GM19099 (cell line): ENCODE results near the gene AP2B1.

ENCODE experiments used
- POLR2A ChIP-seq: IDR thresholded peaks from 3 replicates; pipeline ENCODE4 v1.6.1; 2011; ENCODE audit warnings: low read depth; ENCODE audit not compliant: insufficient read length; ENCODE audit errors: extremely low read depth

Gene AP2B1

DNA sequence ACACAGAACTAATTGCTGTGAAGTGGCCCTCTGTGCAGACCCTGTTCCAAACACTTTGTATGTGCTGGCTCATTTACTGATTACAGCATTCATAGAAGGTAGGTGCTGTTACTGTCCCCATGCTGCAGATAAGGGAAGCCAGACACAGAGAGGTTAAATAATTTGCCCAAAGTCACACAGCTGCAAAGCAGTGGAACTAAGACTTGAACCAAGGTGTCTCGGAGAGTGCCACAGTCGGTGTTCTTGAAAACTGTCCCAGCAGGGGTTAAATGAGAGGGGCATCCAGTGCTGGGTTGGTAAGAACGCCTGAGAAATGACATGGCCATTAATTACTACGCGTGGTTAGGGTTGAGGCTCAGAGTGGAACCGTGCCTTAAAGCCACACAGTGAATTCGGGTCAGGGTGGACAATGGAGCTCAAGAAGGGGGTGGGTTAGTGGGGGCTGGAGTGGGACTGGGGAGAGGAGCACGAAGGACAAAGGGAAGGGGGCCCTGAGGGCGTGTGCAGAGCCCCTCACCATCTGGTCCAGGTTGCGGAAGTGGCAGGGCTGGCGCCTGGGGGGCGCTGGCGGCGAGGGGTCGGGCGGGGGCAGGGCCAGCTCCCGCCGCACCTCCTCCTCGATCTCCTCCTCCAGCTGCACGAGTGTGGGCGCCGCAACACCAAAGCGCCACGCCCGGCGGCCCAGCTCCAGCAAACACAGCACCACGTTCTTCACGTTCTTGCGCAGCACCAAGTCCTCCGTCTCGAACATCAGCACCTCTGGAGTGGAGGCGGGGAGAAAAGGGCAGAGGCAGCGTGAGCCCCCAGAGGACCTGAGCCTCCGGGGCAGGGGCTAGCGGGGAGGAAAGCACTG lies 162.7 kb downstream of the AP2B1 start:
- no peak for TF ChIP-seq POLR2A

DNA sequence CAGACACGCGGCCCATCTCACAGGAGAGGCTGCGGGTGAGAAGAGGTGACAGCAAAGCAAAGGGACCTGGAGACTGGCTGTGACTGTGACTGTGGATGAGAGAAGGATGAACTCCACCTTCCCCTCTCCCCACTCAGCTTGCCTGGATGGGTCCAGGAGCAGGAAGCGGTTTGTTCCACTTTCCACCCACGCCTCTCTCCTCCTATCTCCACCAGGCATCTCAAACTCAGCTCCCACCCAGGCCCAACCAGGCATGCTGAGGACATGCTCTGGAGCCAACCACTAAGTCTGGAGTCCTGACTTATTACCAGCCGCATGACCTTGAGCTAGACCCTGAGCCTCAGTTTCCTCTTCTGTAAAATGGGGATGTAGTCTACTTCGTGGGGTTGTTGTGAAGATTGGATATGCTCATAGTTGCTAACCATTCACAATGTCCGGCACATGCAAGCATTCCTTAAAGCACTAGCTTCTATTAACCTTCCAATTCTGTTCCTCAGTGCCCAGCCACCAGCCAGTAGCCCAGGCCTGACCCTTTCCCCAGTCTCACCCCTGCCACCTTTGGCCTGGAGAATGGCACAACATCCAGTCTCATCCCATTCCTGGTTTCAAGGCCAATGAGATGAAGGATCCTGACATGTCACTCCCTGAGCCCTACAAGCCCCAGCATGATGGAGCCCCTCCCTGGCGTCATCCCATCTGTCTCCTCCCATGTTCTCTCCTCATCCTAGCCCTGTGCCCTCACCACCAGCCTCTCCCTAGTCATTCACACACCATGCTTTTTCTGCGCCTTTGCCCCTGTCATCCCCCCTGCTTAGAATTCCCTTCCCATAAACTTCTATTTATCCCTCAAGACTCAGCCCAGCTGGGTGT lies 163.6 kb downstream of the AP2B1 start:
- TF ChIP-seq POLR2A, result no peak

DNA sequence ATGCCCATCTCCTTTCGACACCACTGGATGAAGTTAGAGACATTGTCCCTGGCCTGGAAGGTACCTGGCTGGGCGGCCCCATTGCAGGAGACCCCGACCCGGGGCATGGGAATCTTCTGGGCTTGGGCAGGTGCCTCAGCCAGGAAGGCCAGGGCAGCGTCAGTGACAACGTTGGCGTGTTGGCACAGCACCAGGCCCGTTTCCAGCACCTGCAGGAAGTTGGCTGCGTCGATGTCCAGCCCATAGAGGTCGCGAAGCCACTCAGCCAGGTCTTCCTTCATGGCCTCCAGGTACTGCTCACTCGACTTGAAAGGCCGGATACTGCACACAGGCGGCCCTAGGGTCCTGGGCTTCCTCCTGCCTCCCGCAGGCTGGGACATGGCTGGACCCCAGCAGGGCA lies 165.3 kb downstream of the AP2B1 start:
- no peak for TF ChIP-seq POLR2A

DNA sequence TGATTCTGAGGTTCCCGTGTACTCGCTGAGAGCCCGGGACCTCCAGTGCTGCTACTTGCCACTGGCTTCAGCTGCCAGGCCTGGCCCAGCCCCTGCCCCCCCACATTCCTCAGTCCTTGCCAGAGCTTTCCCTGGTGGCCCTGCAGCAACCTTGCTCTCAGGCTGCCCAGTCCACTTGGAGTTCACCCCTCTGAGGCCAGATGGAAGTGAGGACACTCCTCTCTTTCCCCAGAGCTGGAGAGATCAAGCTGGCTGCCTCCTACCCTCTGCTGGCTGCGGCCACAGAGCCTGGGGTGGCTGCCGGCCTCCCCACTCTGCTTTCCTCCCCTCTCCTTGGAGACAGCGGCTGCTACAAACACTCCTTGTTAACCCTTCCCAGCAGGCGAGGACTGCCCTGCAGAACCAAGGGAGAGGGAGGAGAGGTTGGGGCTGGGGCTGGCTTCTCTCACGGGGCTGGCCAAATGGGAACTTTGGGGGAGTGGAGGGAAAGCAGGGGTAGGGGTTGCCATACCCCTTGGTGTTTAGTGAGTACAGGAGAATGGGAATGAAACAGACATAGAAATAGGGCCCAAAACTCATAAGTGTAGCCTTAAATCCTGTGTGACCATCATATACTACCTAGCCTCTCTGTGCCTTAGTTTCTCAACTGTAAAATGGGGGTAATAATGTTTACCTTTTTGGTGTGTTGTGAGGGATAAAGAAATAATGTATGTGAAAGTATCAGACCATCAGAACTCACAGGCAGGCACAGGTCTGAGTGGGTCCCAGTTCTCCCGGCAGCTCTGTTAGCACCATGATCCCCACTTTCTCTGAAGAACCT lies 166.0 kb downstream of the AP2B1 start, which contains the start of gene GAS2L2:
Gene GAS2L2 (minus strand): TSS at position 295 of the 820 bp plus-strand sequence. CDS start 389 bp downstream, outside the sequence.
- no peak for TF ChIP-seq POLR2A

DNA sequence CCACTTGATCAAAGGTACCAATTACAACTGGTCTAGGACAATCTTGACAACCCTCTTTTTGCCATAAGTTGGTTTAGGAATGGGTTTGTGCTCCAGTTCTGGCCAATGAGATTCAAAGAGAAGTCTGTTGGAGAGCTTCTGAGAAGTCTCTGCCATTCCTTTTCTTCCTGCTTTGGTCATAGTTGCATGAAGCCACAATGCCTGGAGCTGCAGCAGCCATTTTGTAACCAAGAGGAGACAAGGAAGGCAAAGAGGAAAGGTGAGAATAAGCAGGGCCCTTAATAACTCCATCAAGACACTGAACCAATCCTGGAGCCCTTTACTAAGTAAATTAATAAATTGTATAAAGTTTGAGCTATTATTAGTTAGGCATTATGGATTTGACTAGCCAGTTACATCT lies 170.1 kb downstream of the AP2B1 start:
- no peak for TF ChIP-seq POLR2A

DNA sequence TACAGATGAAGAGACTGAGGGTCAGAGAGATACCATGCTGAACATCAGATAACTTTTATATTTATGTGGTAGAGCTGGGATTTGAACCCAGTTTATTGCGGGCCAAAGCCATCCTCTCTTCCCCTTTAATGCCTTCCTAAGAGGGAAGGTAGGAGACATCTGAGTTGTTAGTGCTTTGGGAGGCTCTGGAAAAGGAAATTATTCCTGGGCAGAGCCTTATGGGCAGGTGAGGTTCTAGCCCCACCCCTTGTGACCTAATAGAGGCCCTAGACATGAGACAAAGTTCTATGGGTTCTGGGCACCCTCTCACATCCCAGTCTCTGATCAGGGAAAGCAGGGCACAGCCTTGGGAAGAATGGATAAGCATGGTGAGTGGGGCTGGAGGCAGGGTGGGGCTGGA lies 173.5 kb downstream of the AP2B1 start, which contains the start of gene C17orf50:
Gene C17orf50 (plus strand): TSS at position 301 of the 400 bp plus-strand sequence. CDS start 55 bp downstream, at position 356.
- no peak for TF ChIP-seq POLR2A

DNA sequence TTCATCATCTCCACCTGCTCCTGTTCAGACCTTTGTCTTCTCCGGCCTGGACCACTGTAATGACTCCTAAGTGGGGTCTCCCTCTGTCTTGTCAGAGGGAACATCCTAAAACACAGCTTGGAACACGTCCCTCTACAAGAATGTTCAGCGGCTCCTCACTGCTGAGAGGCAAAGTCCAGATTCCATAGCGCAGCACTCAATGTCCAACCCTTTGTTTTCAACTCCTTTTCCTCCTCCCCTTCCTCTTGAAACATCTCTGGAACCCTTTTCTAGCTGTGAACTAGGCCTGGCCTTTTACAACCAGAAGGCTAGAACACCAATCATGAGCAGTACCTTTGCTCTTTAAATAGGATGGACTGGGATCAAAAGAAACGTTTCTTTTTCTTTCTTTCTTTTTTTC lies 174.5 kb downstream of the AP2B1 start:
- TF ChIP-seq POLR2A, result no peak

DNA sequence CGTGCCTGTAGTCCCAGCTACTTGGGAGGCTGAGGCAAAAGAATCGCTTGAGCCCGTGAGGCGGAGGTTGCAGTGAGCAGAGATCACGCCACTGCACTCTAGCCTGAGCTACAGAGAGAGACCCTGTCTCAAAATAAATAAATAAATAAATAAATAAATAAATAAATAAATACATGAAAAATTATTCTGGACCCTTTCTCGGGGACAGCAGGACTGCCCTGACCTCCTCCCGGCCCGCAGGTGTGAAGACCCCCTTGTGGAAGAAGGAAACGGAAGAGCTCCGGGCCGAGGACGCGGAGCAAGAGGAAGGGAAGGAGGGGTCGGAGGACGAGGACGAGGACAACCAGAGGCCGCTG lies 176.6 kb downstream of the AP2B1 start:
- TF ChIP-seq POLR2A, result no peak

DNA sequence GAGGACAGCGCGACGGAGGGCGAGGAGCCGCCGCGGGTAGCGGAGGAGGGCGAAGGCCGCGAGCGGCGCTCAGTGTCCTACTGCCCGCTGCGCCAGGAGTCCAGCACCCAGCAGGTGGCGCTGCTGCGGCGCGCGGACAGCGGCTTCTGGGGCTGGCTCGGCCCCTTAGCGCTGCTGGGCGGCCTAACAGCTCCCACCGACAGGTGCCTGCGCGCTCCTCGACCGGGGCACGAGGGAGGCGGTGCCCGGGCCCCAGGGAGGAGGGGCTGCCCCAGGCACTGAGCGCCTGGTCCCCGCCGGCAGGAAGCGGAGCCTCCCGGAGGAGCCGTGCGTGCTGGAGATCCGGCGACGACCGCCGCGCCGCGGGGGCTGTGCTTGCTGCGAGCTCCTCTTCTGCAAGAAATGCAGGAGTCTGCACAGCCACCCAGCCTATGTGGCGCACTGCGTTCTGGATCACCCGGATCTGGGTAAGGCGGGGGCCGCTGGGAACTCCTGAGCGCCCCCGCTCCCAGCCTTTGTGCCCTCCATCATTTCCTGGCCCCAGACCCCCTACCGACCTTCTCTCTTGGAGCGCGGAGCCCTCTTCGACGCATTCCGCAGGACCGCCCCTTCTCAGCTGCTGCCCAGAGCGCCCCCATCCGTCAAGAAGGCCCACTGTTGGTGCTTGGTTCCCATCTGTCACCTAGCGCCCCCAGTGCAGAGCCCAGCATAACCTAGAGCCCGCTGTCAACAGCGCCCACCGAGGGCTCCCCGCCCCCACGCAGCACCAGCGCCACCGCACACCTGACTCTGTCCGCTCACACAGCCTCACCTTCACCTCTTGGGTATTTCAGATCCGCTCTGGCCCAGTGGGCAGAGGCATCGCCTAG lies 177.2 kb downstream of the AP2B1 start:
- TF ChIP-seq POLR2A, result no peak

DNA sequence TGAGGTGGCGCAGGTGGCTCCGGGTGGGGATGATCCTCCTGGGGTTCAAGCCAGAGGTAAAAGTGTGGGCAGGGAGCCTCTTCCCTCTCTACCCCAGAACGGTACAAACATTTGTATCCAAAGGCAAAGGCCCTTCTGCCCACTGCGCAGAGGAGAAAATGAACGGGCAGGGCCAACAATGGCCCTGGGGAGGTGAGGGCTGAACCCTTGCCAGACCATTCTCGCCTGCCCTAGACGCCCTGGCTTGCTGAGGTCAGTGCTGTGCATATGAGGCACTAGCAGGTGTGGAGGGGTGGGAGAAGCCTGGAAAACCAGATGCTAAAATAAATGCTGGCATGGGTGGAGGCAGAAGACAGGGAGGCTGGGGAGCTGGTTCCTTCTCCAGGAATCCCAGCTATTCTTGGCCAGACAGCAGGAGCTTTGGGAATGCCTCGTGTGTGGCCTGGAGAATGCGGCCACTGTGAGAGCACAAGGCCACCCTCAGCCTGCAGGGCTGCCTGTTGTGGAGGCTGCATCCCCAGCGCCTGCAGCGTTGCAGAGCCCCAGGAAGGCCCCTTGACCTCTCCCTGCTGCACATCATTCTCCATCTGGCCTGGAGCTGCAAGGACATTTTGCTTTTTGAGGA lies 178.1 kb downstream of the AP2B1 start:
- TF ChIP-seq POLR2A, result no peak

DNA sequence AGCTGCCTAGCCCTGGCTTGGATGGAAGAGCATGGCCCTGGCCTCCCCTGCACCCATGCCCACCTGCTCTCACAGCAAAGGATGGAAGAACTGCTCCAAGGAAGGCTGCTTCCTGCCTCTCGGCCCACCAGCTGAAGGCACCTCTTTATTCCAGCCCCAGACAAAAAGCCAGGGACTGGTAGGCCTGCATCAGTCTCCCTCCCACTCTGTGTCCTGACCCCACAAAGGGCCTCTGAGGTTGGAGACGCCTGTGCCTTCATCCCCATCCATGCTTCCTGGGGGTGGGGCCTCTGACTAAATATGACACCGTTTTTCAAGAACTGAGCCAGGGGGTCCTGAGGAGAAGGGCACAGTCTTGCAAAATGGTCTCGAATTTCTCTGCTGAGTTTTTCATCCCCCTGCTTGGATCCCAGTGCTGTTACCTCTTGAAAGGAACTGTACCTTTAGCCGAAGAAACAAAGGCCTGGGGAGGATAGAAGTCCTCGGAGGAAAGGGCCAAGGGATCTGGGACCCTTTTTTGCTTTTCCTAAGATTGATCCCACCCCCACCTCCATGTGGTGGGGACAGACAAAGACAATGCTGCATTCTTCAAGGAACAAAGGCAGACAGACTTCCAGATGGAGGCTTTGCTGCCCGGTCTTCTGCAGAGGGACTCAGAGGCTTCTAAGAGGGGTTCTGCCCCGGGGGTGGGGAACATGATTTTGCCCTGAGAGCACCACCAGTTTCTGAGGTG lies 178.8 kb downstream of the AP2B1 start:
- TF ChIP-seq POLR2A, result no peak

DNA sequence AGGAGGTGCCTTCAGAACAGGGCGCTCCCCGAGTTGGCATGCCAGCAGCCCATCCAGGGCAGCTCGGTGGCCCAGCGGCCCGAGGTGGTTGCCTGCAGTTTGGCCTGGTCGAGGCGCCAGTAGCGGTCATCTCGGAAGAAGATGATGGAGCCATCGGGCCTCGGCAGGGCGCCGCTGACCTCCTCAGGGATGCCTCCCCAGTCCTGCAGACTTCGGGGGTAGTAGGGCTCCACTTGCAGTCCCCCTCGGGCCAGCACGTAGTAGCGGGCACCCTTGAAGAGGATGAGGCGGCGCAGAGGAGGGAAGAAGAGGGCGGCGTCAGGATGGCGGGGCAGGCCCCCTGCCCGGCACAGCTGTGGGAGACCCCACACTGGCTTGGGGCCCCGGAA lies 179.4 kb downstream of the AP2B1 start:
- no peak for TF ChIP-seq POLR2A
